Embryonic facial prominence (tissue), 1 donor: ENCODE results near the gene PRKAG2.
"Not testable (repeated sequence)": the region's sequence is repeated elsewhere in the genome, so short reads cannot be mapped to it uniquely, and the experiment has no call there.

Experiments used
- DNase-seq: peaks from one replicate; pipeline ENCODE4 v3.0.0-alpha.2; 2016; ENCODE audit errors: extremely low spot score

PRKAG2 gene

DNA sequence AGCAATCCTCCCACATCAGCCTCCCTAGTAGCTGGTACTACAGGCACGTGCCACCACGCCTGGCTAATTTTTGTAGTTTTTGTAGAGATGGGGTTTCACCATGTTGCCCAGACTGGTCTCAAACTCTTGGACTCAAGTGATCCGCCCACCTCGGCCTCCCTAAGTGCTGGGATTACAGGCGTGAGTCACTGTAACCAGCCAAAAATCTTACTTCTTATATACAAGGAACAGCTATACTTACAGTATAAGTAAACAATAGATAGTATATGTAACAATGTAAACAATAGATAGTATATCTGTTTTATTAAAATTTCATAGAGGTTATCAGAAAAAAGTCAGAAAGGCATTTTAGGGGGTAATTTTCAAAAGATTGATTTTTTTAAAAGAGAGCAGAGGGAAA lies 128.9 kb downstream of the PRKAG2 start:
- not testable (repeated sequence) for DNase-seq

DNA sequence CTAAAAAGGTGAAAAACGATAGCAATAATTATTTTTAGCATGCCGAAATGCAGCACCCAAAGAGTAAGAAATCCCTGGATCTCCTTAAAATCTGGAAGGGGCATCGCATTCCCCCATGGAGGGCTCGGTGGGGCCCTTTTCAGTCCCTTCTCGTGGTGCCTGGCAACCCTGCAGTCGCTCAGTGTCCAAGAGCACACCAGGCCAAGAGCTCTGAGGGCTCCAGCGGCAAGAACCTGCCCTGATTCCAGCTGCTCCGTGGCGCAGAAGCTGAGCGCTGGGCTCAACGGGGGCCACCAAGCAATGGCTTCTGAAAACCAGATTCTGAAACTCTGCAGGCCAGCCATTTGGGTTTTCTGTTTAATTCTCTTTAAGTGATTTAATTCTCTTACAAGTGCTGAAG lies 131.2 kb downstream of the PRKAG2 start:
- no peak for DNase-seq

DNA sequence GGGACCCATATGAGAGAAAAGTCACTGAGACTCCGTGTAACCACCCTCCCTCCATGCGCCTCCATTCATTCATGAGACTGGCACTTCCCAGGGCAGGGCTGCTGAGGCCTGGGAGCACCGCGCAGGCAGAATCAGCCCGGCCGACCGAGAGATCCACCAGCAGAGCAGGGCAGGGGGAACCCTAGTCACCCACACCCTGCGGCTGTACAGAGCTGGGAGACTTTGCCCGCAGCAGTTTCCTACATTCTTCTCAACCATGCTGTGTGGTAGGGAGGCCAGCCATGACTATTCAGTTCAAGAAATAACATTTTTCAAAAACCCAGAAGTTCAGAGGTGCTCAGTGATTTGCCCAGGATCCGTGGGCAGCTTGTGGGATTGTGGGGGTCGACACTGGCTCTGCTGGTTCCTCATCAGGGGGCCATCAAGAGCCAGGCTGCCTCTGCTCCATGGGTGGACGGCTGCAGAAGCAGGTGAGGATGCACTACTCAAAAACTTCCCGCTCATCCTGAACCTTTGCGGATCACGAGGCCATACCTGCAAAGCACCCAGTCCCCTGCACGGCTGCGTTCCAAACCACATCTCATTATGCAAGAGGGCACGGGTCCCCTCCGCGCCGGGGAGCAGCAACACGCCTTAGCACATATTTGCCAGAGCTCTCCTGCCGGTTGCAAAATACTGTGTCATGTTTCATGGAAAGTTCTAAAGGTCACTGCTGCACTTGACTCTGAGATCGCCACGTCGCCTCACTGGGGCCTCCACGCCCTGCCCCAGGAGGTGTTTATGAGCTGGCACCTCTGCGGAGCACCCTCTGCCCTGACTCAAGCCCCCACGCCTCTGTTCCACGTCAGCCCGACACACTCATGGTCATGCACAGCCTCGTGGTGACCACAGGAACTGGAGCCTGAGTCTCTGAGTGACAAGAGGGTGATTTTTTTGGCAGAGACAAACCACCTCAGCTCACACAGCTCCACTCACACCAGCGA lies 132.0 kb downstream of the PRKAG2 start:
- DNase-seq, result no peak

DNA sequence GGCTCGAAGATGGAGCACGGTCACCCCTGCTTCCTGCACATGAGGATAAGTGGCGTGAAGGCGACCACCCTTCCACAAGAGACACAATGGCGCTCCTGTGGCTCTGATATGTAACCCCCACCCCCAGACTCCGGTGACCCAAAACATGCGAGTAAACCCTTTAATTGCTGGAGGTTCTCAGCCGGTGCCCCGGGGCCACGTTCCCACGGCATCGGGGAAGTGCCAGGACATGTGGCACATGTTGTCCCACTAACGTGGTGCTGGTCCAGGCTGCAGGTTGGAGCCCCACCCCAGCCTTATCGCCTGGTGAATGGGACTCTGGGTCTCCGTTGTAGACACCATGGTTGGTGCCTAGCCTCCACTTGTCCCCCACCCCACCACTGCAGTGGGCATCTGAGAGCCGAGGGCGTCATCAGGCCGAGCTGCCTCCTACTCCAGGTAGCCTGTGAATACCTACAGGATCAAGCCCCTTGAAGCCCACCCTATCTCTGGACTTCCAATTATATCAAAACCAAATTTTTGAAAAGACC lies 132.8 kb downstream of the PRKAG2 start:
- no peak for DNase-seq

DNA sequence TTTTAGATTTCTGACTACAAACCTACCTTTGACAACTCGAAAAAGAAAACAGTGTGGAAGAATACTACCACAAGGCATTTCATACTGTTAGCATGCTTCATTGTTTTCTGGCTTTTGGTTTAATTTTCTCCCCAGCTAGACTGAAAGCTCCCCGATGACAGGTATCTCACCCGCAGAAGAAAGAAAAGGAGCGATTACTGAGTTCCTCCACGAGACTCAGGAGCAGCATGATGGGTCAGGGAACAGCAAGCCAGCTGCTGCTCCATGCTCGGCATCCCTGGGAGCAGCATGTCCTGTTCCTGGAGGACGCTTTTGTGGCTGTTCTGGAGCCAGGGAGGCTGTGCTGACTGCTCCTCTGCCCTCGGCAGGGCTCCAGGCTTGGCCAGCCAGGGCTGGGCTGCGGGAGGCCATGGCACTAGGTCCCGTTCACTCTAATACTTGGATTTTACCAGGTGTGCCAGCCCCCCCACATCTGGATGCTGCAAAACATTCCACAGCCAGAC lies 133.4 kb downstream of the PRKAG2 start:
- no peak for DNase-seq

DNA sequence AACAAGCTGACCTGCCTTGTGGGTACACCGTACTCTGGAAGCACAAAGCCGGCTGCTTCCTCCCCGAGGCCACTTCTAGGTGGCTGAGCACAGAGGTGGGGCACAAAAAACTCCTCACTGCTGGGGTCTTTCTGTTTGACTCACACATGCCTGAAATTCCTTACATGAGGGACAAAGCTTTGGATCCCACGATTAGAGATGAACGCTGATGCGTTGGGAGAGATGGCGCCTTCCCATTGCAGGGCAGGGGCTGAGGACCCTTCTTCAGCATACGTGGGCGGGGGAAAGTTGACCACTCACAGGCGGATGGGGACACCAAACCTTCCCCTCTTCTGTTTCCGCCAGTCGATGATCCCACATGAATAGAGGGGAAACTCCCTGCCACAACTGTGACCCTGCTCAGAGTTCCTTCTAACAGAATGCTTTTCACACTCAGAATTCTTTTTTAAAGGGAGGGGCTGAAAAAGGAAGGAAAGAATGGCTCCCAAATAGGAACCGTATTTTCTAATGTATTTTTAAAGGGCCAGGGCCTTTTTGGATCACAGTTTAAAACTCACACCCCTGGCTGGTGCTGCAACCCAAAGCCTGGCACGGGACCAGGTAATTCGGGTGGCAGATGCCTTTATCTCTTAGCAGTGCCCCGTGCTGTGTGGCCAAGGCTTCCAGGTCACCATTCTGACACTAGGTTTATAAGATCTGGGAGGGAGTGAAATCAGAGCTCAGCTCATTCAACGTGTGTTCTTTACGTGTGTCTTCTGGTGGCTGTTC lies 134.0 kb downstream of the PRKAG2 start:
- DNase-seq, result no peak

DNA sequence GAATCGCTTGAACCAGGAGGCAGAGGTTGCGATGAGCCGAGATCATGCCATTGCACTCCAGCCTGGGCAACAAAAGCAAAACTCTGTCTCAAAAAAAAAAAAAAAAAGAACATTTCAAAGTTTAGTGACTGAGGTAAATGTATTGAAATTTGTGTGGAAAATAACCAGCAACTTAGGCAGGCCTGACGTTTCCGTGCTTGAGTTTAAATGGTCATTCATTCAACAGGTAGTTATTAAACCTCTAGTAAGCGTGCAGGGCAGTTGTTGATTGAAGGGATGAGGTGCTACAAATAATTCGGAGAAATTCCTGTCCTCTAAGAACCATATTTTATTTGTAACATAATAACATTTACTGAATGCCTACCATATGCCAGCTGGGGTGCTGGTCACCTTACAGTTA lies 135.3 kb downstream of the PRKAG2 start:
- no peak for DNase-seq

DNA sequence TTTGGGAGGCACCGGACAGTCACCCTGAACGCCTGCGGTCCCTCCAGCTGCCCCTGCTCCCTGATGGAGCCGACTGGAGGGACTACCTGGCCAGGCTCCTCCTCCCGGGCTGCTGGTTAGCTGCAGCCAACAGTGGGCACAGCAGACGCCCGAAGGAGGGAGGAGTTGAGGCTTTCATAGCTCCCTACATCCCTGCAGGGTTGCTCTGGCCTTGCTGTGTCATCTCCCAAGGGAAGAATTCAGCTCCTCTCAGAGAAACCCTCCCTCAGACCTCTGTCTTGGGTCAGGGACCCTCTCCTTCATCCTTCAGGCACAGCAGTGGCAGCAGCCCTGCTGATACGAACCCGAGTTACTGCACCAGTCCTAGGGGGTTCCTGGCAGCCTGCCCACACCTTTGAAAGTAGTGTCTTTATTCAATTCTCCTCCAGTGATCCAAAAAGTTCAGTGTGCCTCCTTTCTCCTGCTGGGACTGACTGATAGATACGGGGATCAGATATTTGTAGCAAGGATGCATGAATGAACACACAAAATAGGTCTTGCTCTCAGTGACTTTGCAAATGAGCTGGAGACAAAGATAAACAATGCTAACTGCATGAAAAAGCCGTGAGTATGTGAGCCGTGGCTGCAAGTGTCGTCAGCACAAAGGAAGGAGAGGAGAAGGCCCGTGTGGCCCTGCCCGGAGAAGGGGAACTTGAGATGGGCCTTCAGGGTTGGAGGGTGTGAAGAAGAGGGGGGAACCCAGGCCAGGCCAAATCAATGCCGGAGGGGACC lies 136.6 kb downstream of the PRKAG2 start:
- no peak for DNase-seq

DNA sequence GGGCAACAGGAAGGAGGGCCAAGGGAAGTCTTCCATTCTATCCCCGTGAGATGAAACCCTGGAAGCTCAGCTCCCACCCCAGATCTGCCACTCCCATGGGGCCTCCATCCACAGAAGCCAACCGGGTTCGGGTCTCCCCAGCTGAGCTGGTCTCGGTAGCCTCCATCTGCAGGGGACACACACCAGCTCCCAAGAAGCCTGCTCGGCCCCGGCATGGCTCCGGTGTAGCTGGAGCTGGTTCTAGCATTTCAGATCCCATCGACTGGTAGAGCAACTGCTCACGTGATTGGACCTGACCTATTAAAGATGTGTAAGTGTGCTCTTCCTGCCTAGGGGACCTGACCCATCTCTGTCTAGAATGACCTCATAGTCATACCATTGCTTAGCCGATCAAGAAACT lies 138.0 kb downstream of the PRKAG2 start:
- no peak for DNase-seq

DNA sequence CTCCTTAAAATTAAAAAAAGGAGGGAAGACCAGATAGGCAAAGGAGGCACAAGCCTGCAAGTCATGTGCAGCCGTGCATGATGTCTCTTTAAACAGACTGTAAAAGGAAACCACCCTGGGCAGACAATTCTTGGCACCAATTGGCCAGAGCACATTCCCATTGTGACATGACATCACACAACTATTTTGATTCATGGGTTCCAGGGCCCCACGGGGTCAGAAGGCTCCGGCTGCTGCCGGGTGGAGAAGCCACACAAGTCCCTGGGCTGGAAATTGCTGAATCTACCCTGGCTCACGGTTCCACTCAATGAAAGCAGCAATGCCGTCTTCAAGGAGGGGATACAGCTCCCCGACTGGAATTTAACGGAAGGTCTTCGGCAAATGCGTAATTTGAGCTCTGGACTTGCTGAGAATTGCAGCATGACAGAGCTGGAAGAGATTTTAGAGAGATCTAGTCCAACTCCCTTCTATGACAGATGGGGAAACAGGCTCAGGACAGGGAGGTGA lies 140.5 kb downstream of the PRKAG2 start:
- DNase-seq, result no peak

DNA sequence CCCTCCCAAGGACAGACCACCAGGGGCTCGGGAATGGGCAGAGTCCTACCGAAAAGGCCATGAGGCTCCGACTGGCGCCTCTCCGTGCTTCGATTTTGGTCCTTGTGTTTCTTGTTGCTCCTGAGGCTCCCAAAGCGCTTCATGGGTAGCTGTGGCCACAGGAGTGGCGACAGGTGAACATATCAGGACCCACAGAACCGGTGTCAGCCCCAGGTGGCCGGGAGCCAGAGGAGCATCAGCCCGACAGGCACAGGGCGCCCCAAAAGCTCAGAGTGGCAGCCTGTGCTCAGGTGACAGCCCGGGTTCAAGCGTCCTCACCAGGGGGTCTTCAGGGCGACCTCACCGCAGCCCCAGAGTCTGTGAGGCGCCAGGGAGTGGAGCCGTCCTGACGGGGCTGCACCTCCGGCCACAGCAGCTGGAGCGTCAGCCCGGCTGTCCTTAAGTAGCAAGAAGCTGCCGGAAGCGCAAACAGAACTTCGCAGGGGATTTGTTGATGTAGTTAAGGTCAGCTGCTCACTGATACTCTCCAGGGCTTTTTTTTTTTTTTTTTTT lies 141.0 kb downstream of the PRKAG2 start:
- DNase-seq, result no peak

DNA sequence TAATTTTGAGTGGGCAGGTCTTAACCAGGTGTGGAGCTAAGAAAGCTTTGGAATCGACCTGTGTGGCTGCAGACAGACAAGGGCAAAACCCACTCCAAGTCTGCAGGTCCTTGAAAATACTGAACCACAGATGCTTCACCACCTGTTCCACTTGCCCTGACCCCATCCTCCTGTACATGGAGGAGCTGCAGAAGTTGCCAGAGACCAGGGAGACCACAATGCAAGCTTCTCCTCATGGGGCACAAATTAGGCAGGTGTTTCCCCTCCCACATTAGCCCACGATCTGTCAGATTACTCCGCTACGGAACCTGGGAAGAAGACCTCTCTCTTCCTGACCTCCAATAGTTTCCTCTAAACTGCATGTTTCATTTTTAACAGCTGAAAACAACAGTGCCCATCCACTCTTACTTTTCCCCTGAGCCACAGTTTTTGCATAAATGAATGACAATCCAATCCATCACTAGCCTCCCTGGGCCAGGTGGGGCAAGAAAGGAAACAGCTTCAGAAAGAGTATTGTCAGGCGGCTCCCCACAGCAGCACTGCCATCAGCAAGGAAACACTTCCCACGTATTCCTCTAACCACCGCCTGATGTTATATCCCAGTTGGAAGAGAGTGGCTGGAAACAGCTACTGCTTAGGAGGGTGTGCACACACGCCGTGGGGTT lies 141.6 kb downstream of the PRKAG2 start:
- no peak for DNase-seq

DNA sequence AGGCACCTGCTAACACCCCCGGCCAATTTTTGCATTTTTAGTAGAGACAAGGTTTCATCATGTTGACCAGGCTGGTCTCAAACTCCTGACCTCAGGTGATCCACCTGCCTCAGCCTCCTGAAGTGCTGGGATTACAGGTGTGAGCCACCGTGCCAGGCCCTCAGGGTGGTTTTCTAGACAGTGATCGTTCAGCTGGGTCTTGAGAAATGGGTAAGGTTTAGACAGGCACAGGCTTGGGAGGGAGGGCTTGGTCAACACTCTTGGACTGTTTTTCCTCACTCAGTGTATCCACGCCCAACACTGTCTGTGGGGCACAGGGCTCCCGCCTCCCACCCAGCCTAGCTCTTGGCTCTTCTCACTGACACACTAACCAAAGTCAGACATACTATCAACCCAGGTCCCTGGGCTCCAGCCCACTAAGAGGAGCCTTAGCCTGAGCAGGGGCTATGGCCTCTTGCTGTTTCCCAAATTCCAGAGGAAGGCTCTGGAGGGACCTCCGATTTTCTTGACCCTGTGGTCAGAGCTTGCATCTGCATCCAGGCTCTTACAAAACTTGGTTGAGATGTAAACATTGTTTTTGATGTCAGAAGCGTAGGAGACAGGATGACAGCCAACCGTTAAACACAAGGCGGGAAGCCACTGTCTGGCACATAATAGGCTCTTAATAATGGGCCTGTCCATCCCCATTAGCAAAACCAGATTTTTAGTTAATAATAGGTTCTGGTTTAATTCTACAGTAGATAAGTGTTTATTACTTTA lies 143.9 kb downstream of the PRKAG2 start:
- DNase-seq, result no peak

DNA sequence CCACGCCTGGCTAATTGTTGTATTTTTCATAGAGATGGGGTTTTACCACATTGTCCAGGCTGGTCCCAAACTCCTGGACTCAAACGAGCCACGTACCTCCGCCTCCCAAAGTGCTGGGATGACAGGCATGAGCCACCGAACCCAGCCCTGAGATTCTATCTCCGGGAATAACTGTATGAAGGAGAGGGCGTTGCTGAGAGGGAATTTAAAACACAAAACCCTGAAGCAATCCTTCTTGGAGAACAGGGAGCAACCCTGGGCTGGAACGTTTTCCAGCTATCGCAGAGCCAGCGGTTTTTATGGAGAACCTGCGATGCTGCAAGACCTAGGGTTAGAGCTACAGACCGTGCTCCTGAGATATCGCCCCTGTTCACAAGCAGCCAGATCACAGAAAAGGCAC lies 144.6 kb downstream of the PRKAG2 start:
- DNase-seq, result no peak

DNA sequence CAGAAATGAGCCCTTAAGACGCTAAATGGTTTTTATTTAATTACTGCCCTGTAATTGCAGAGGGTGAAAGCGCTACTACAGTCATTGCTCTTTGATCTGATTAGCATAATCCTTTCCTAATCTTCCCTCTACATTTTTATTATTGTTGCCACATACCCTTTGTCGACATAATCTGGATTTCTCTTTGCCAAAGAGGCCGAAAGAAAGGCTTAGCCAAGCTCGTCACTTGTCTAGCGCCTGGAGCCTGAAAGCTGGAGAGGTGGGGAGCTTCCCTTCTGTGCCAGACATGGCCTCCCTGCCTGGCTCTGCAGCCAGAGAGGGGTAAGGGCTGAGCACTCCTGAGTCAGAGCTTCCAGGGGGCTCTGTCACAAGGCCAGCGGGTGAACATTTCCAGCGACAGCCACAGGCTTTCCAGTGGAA lies 145.9 kb downstream of the PRKAG2 start:
- DNase-seq, result no peak

DNA sequence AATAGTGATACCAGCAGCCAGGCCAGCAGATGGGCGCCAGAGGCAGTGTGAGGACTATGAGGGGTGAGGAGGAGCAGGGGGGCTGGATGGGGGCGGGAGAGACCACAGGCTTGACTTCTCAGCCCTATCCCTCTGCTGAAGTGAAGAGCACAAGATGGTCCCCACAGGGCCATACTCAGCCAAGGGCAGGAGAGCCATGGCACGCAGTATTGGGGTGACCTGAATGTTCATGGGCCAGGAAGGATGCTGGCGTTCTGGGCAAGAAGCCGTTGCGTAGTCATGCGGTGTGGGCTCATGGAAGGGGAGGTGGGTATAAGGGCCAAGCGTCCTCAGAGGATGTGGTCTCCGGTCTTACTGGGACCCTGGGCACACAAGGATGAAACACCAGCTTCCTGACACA lies 146.3 kb downstream of the PRKAG2 start:
- no peak for DNase-seq

DNA sequence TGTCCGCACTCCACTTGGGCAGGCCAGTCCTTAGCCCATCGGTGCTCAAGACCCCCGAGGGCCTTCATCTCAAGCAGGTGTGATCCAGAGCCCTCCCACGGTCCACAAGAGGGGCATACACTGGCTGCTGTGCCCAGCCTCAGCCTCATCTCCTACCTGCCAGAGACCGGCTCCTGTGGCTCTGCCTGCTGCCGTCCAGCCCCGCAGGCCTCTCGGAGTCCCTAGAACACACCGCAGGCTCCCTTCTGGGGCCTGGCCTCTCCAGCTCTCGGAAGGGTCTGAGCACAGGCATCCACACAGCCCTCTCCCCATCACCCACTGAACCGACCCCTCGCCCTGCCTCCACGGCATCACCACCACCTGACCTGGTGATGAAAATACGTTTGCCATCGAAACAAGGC lies 147.4 kb downstream of the PRKAG2 start:
- DNase-seq, result no peak

DNA sequence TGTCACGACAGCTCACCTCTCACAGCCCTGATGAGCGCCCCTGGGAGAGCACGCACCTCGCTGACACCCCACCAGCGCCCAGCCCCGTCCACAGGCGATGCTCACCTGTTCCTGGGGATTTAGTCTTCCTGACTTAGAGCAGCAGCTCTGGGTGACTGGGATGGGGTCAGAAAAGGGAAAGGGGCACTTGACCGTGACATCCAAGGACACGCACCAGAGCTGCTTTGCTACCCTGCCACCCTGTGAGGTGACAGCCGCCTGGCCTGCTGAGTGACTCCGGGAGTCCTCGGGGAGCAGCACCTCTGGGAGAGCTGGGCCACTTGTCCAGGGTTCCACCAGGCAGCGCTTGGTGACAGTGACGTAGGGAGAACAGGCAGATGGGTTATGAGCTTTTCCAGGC lies 148.2 kb downstream of the PRKAG2 start:
- DNase-seq, result no peak

DNA sequence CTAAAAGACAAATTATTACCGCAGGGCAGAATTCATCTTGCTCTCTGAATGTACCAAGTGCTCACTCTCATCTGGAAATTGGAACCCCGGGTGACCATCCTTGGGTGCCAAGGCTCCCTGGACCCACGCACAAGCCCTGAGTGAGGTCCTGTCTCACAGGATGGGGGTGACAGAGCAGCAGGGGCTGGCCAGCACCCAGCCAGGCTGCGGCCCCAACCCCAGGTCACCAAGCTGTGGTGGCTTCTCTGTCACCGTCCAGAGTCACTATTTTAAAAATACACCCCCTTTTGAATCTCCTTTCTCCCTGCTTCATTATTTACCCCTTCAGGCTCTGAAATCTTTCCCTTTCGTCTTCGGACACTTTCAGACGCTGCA lies 148.6 kb downstream of the PRKAG2 start:
- DNase-seq, result no peak
